ENCODE data around the gene TRPC4. TPM values are rescaled to one million over a fixed set of nuclear protein-coding genes. Genes with fewer than 3 reads are reported as not detected.

Gene TRPC4
- total RNA-seq, 2 experiments from 2014 or later: not detected

DNA sequence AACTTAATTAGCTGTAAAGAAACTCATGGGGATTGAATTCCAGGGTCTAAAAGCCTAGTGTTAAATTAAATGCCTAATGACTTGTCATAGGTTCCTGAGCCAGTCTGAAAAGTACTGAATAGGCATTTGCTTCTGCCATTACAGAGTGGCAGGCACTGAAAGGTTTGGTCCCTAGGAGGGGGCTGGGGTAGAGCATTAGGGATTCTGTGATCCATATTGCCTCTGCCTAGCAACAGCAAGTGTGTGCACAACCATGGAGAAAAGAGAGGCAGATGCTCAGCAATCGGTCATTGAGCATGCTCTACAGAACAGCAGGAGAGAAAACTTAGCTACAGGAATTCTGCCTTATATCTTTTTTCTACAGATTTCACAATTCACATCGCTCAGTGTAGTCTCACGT lies 133.5 kb downstream of the TRPC4 start:
- ATAC-seq (ENCODE audit: low read depth) (no peak), DNase-seq (no peak)
- no peaks in the 10 kb centered on the region for H3K36me3 Mint-ChIP-seq
- H3K27me3 Mint-ChIP-seq: no peaks in the 10 kb centered on the region
- POLR2A ChIA-PET: no interaction called here
- H3K4me1 Mint-ChIP-seq: no peaks in the 10 kb centered on the region
- peaks cover 1% of the 10 kb centered on the region for H3K9me3 Mint-ChIP-seq
- no peak overlapping the region for H3K4me3 Mint-ChIP-seq
- H3K27ac Mint-ChIP-seq: no peak overlapping the region

DNA sequence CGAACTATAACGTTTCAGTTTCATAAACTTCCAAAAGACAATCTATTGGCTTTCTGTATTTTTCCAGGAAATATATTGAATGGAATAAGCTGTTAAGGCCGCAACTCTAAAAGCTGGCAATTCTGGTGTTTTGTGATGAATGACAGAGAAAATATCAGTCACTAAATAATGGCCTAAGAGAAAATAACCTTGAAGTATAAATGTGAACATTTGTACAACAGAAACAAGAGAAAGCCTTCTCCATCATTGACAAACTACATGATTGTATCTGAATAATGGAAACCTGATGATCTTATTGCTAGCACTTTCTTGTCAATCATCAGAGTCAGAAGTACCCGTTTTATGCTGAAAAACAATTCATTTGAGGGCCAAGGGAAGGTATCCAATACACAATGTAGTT lies 134.3 kb downstream of the TRPC4 start:
- DNase-seq (no peak), ATAC-seq (ENCODE audit: low read depth) (no peak)
- Mint-ChIP-seq H3K4me1 (no peaks in the 10 kb centered on the region), H3K27me3 (no peaks in the 10 kb centered on the region), H3K4me3 (no peak overlapping the region), H3K36me3 (no peaks in the 10 kb centered on the region), H3K9me3 (peaks cover 1% of the 10 kb centered on the region), H3K27ac (no peak overlapping the region)
- POLR2A ChIA-PET: no interaction called here

DNA sequence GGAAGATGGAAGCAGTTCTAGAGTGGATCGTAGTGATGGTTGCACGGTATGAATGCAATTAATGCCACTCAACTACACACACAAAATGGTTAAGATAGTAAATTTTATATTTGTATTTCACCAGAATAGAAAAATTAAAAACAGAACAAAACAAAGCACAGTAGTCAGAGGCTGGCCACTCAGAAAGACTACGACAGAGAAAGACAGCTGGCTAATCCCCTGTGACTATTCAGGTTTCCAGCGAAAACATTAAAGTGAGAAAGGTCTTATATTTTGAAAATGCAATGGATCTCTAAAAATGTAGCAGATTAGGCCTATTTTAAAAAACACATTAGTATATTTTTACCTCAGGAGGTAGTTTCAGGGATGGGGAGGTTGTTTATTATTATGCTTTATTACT lies 139.7 kb downstream of the TRPC4 start:
- ATAC-seq (ENCODE audit: low read depth) (no peak), DNase-seq (no peak)
- Mint-ChIP-seq H3K4me1 (no peaks in the 10 kb centered on the region), H3K4me3 (no peak overlapping the region), H3K9me3 (peaks cover 4% of the 10 kb centered on the region), H3K27me3 (no peaks in the 10 kb centered on the region), H3K27ac (no peak overlapping the region), H3K36me3 (no peaks in the 10 kb centered on the region)
- POLR2A ChIA-PET: no interaction called here

DNA sequence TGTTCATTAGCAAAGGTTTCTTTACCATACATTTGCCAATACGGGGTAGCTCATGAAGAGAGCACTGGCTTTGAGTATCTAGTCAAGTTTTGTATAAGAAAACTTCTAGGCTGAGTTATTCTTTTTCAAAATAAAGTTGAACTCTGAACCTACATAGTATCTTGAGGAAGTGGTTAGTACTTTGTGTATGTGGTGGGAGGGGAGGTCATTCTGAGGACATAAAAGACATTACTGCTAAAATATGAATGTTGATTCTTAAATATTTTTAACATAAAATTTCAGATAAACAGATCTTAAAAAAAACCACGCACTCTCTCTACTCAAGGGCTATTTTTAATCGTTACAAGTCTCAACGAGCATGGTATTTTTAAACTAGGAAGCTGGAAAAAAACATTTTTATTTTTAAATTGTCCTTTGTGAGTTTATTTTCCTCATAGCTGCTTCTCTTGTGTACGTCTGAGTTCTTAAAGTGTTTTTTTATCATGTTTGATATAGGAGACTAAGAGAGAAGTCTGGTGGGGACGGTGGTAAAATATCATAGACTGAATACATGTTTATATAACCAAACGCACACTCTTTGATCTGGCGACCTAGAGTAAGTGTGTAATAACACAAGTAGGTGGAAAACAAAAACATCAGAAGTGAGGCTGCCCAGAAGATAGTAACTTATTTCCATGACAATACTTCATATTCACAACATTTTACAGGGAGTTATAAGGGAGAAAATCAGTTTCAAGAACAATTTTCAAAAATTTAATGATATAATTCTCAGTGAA lies 153.0 kb downstream of the TRPC4 start:
- Mint-ChIP-seq H3K9me3 (no peaks in the 10 kb centered on the region), H3K4me3 (no peak overlapping the region), H3K36me3 (no peaks in the 10 kb centered on the region), H3K4me1 (no peaks in the 10 kb centered on the region), H3K27ac (no peak overlapping the region), H3K27me3 (no peaks in the 10 kb centered on the region)
- POLR2A ChIA-PET: no interaction called here
- ATAC-seq (ENCODE audit: low read depth) (no peak), DNase-seq (no peak)

GRCh38 chr13:37715606-37716015 lies 154.0 kb downstream of the TRPC4 start:
- Mint-ChIP-seq H3K36me3 (no peaks in the 10 kb centered on the region), H3K27ac (no peak overlapping the region), H3K4me3 (no peak overlapping the region), H3K4me1 (no peaks in the 10 kb centered on the region), H3K27me3 (no peaks in the 10 kb centered on the region), H3K9me3 (no peaks in the 10 kb centered on the region)
- no peak for DNase-seq
- ATAC-seq (ENCODE audit: low read depth): no peak
- POLR2A ChIA-PET: no interaction called here

- Mint-ChIP-seq H3K4me1 (no peaks in the 10 kb centered on the region), H3K9me3 (peaks cover 1% of the 10 kb centered on the region), H3K36me3 (no peaks in the 10 kb centered on the region), H3K4me3 (no peak overlapping the region), H3K27ac (no peak overlapping the region), H3K27me3 (no peaks in the 10 kb centered on the region)
- DNase-seq (no peak), ATAC-seq (ENCODE audit: low read depth) (no peak)
- POLR2A ChIA-PET: no interaction called here
These were observed 160.3 kb downstream of the TRPC4 start for GRCh38 chr13:37709318-37709717.

GRCh38 chr13:37707739-37708500 lies 161.7 kb downstream of the TRPC4 start:
- ATAC-seq (ENCODE audit: low read depth) (no peak), DNase-seq (no peak)
- Mint-ChIP-seq H3K36me3 (no peaks in the 10 kb centered on the region), H3K27me3 (no peaks in the 10 kb centered on the region), H3K4me1 (no peaks in the 10 kb centered on the region), H3K4me3 (no peak overlapping the region), H3K27ac (no peak overlapping the region), H3K9me3 (peaks cover 1% of the 10 kb centered on the region)
- POLR2A ChIA-PET: no interaction called here

DNA sequence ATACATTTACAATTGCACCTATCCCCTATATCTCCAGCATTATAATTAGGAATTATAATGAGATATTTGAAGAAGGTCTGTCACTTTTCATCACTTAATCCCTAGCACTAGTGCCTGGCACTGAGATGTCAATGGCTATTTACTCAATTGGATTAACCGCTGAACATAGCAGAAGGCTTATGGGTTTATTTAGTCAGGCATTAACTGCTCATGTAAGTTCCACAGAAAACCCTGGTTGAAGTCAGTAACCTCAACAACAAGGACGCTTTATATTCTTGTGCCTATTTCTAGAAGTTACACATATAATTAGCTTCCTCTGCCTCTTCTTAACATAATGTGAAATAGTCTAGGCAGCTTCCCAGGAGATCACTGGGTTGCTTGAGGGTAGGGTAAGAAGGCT lies 163.5 kb downstream of the TRPC4 start:
- Mint-ChIP-seq H3K4me3 (no peak overlapping the region), H3K27me3 (no peaks in the 10 kb centered on the region), H3K4me1 (no peaks in the 10 kb centered on the region), H3K9me3 (peaks cover 3% of the 10 kb centered on the region), H3K27ac (no peak overlapping the region), H3K36me3 (no peaks in the 10 kb centered on the region)
- POLR2A ChIA-PET: no interaction called here
- no peak for ATAC-seq (ENCODE audit: low read depth)
- no peak for DNase-seq

DNA sequence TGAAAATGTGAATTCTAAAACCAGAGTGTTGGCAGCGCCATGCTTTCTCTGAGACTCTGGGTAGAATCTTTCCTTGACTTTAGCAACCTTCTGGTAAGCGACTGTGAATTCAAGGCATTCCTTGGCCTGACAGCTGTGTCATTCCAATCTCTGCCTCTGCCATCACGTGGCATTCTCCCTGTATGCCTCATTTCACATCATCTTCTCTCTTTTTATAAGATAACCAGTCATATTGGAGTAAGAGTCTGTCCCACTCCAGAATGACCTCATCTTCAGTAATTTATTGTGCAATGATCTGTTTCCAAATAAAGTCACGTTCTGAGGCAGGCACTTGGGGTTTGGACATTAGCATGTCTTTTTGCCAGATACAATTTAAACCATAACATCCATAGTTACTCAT lies 167.6 kb downstream of the TRPC4 start:
- DNase-seq (no peak), ATAC-seq (ENCODE audit: low read depth) (no peak)
- Mint-ChIP-seq H3K36me3 (no peaks in the 10 kb centered on the region), H3K4me3 (no peak overlapping the region), H3K27ac (no peak overlapping the region), H3K9me3 (peaks cover 4% of the 10 kb centered on the region), H3K4me1 (no peaks in the 10 kb centered on the region), H3K27me3 (no peaks in the 10 kb centered on the region)
- POLR2A ChIA-PET: no interaction called here

DNA sequence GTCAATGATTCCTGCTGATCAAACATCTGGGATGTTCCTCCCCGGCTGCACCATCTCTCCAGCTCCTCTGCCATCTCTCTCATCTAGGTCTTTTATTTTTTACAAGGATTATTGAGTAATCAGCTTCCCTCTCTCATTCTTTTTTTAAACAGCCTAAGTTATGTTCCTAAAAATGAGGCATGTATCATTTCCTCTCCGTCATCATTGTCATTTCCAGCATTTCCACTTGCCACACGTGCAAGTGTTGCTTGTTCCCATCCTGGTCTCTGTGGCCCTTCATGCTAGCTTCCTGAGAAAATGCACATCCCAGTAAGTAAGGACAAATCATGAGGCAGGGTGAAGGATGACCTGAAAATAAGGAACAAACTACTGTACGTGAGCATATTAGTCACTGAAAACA lies 168.3 kb downstream of the TRPC4 start:
- H3K27ac Mint-ChIP-seq: no peak overlapping the region
- H3K4me1 Mint-ChIP-seq: no peaks in the 10 kb centered on the region
- no peak for ATAC-seq (ENCODE audit: low read depth)
- H3K4me3 Mint-ChIP-seq: no peak overlapping the region
- no peak for DNase-seq
- no peaks in the 10 kb centered on the region for H3K27me3 Mint-ChIP-seq
- POLR2A ChIA-PET: no interaction called here
- H3K9me3 Mint-ChIP-seq: peaks cover 5% of the 10 kb centered on the region
- H3K36me3 Mint-ChIP-seq: no peaks in the 10 kb centered on the region

GRCh38 chr13:37700887-37701286 lies 168.7 kb downstream of the TRPC4 start:
- H3K27ac Mint-ChIP-seq: no peak overlapping the region

GRCh38 chr13:37695200-37695599 lies 174.4 kb downstream of the TRPC4 start:
- ATAC-seq (ENCODE audit: low read depth) (no peak), DNase-seq (no peak)
- no peak overlapping the region for H3K27ac Mint-ChIP-seq
- no peaks in the 10 kb centered on the region for H3K36me3 Mint-ChIP-seq
- H3K27me3 Mint-ChIP-seq: no peaks in the 10 kb centered on the region
- POLR2A ChIA-PET: no interaction called here
- H3K4me1 Mint-ChIP-seq: no peaks in the 10 kb centered on the region
- H3K9me3 Mint-ChIP-seq: peaks cover 6% of the 10 kb centered on the region
- H3K4me3 Mint-ChIP-seq: no peak overlapping the region

More at GRCh38 chr13:37700887-37701286, 168.7 kb downstream of the TRPC4 start:
- H3K9me3 Mint-ChIP-seq: peaks cover 5% of the 10 kb centered on the region
- no peaks in the 10 kb centered on the region for H3K27me3 Mint-ChIP-seq
- no peak for DNase-seq
- no peaks in the 10 kb centered on the region for H3K4me1 Mint-ChIP-seq
- H3K36me3 Mint-ChIP-seq: no peaks in the 10 kb centered on the region
- POLR2A ChIA-PET: no interaction called here
- no peak overlapping the region for H3K4me3 Mint-ChIP-seq
- ATAC-seq (ENCODE audit: low read depth): no peak

DNA sequence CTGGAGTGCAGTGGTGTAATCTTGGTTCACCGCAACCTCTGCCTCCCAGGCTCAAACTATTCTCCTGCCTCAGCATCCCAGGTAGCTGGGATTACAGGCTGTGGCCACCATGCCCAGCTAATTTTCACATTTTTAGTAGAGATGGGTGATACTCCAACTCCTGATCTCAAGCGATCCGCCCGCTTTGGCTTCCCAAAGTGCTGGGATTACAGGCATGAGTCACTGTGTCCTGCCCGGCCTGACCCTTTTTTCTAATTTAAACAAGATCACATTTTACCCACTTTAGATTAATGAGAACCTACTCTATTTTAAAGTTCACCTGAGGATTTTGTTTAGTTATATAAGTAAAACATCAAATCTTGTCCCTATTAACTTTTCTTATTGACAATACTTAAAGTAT lies 179.2 kb downstream of the TRPC4 start:
- no peaks in the 10 kb centered on the region for H3K27me3 Mint-ChIP-seq
- H3K4me3 Mint-ChIP-seq: no peak overlapping the region
- H3K9me3 Mint-ChIP-seq: peaks cover 3% of the 10 kb centered on the region
- no peak for DNase-seq
- no peak for ATAC-seq (ENCODE audit: low read depth)
- POLR2A ChIA-PET: no interaction called here
- no peak overlapping the region for H3K27ac Mint-ChIP-seq
- H3K36me3 Mint-ChIP-seq: no peaks in the 10 kb centered on the region
- H3K4me1 Mint-ChIP-seq: no peaks in the 10 kb centered on the region

DNA sequence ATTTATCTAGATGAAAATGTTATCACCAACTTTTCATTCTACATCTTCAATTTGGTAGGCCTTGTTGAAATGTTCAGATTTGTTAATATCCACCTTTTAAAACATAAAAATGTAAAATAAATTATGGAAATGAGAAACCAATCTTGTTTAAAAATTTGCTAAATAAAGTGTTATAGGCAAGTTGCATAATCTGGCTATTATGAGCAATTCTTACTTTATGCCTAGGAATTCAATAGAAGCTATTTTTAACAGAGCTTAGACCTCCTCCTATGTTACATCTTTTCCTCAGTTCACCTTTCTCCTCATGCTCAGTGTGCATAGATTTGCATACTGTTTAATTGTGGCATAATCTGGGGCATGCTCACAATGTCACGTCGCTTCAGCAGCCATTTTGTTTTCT lies 183.1 kb downstream of the TRPC4 start:
- Mint-ChIP-seq H3K9me3 (no peaks in the 10 kb centered on the region), H3K4me1 (no peaks in the 10 kb centered on the region), H3K27ac (no peak overlapping the region), H3K27me3 (no peaks in the 10 kb centered on the region), H3K36me3 (no peaks in the 10 kb centered on the region), H3K4me3 (no peak overlapping the region)
- POLR2A ChIA-PET: no interaction called here
- ATAC-seq (ENCODE audit: low read depth) (no peak), DNase-seq (no peak)
